Stimulated activated CD8-positive, alpha-beta memory T cell treated with anti-CD3 and anti-CD28 coated beads, Interleukin-2, amount 100 ng/mL, for 48 hours (primary cell): Measurements from ENCODE around the gene FOXA3.

Experiments used
- DNase-seq, 2 donors: peaks; one replicate each; pipeline ENCODE4 v3.0.0-alpha.2; 2020; ENCODE audit warnings: low read depth in 2 of 2

FOXA3 gene

DNA sequence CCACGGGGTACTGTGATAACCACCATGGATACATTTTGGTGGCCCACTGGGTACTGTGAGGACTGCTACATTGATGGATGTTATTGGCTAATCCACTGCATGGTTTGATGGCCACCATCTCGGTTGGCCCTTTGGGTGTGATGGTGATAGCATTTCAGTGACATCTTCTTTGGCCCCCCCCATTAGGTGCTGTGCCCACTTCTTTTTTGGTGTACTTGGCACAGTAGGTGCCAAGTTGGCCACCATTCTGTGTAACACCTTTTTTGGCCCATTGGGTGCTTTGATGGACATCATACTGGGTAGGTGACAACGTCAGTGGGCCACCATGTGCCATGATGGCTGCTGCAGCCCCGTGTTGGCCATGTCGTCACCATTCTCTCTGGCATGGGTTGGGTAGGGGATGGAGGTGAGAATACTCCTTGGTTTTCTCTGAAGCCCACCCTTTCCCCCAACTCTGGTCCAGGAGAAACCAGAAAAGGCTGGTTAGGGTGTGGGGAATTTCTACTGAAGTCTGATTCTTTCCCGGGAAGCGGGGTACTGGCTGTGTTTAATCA lies 9.2 kb downstream of the FOXA3 start:
- DNase-seq: no peak

DNA sequence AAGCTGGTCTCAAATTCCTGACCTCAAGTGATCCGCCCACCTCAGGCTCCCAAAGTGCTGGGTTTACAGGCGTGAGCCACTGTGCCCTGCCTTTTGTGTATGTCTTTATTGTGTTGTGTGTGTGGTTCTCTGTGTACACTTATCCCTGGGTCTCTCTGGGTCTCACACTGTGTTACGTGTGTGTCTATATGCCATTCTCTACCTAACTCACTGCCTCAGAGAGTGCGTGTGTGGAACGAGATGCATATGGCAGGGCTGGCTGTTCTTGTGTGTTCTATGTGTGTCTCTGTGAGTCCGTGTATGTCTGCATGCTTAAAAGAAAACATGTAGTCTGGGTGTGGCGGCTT lies 10.5 kb downstream of the FOXA3 start:
- no peak for DNase-seq

DNA sequence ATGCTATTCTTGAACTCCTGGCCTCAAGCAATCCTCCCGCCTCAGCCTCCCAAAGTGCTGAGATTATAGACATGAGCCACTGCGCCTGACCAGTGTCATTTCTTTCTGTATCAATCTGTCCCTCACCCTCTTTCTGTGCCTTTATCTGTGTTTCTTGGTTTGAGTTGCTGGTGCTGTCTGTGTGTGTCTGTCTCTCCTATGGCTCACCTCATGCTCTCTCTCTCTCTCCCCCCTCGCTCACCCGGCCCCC lies 12.0 kb downstream of the FOXA3 start:
- DNase-seq: no peak

GRCh38 chr19:45876411-45877197 lies 12.5 kb downstream of the FOXA3 start:
- no peak for DNase-seq

GRCh38 chr19:45878043-45878794 lies 14.1 kb downstream of the FOXA3 start:
- no peak for DNase-seq

DNA sequence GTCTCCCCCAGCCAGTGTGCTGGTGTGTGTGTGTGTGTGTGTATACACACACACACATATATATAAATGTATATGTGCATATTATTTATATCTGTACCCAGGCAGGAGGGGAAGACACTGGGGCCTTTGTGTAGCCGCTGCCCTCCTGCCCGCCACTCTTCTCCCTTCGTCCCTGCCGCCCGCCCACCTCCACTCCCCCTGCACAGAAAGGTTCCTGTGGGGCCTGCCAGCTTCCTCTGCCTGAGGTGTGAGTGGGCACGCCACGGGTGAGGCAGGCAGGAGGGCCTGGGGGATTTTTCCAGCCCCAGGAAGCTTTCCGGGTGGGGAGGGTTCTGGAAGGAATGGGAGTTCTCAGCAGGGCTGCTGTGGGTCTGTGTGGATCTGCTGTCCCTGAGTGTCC lies 14.9 kb downstream of the FOXA3 start:
- DNase-seq: no peak

- no peak for DNase-seq
These were observed 15.8 kb downstream of the FOXA3 start for GRCh38 chr19:45879971-45880370.

DNA sequence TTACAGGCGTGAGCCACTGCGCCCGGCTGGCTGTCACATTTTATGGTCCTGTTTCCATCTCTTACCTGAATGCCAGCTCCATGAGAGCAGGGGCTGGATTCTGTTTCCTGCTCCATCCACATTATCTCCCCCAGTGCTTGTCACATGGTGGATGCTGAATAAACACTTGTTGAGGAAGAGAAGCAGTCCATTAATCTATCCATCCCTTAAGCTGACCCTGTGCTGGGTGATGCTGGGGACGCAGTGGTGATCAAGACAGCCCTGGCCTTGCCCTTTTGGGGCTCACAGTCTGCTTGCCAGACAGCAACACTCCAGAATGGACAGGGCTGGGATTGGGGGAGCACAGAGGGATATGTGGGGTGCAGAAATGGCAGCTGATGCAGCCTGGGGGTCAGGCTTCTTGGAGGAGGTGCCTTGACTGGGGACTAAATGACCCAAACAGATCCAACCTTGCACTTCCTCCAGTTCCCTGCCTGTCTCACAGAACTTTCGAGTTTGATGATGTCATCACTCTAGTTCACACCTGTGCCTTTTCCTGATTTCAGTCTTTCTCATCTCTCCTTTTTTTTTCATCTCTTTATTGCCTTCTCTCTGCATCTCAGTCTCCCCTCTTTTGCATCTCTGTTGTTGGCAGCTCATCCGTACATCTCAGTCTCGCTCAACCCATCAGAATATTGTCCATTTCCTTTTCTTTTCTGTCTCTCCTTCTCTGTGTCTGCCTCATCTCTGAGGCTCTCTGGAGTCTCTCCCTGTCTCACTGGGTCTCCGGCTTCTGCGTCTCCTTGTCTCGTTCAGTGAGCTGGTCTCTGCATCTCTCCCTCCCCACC lies 17.2 kb downstream of the FOXA3 start:
- no peak for DNase-seq

DNA sequence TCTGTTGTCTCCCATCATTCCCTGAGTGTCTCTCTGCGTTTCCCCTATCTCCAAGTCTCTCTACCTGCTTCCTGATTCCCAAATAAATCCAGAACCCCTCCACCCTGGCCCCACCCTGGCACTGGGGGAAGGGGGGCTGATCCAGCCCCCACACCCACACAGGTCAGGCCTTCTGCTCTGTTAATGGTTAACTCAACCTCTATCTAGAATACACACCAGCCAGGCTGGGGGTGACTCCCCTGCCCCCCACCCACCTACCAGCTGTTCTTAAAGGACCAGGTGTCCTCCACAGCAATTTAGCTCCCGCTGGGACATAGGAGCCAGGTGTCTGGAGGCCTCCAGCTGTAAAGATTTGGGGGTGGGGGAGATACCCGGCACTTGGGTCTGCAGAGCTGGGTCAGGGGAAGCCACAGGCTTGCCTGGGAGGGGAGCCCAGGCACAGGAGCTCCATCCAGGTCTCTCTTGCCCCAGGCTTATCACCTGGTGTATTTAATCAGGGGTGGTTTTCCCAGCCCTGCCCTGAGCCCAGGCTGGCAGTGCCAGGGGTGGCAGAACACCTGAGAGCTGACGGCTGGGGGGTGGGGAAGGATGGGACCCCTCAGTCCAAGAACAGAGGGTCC lies 17.9 kb downstream of the FOXA3 start:
- DNase-seq: no peak

- peak; percentile 79 for DNase-seq
These were observed 18.8 kb downstream of the FOXA3 start for GRCh38 chr19:45882652-45883585.

DNA sequence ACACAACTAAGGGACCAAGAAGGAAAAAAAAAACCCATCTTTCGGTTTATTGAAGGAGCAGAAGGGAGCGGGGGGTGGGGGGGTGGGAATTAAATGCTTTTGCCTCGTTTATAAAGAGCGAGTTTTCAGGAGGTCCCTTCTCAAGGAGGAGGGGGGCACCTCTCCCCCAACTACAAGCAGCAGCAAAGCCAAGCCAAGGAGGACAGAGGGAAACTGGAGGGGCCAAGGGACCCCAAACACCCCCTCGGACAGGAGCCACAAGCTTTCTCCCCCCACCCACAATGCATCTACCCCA lies 19.4 kb downstream of the FOXA3 start:
- no peak for DNase-seq

GRCh38 chr19:45883881-45884681 lies 20.0 kb downstream of the FOXA3 start:
- no peak for DNase-seq

- peak; percentile 20 to 32 for DNase-seq
These were observed 20.8 kb downstream of the FOXA3 start for GRCh38 chr19:45884682-45885555.

DNA sequence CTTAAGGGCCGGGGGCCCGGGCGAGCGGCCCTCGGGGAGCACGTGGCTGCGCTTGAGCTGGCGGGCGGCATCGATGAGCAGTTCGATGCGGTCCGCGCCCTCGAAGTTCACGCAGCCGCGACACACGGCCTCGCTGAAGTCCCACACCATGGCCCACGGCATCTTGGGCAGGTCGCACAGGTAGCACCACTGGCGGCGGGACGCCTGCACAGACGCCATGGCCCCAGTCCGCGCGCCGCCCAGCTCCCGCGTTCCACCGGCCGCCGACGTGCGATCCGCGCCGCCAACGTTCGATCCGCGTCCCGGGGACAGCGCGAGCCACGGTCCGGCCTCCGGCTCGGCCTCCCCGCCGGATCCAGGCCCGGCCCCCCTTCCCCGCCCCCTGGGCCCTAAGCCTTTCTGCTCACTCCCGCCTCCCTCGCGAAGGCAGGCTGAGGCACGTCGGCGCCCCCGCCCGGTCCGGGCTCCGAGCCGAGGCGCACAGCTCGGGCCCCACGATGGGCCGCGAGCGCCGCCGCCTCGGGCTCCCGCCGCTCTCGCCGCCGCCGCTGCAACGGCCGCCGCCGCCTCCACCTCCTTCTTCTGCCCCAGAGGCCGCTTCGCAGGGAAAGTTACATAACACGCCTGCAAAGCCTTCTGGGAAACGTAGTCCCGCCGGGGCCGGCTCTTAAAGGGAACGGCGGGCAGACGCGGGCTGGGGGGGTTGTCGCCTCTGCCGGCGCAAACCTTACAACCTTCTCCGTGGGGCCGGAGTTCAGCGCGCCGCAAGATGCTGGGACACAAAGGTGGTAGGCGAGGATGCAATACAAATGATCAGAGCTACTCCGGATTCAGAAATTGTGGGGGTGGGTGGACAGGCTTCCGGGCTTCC lies 21.7 kb downstream of the FOXA3 start, which contains the start of gene IRF2BP1:
IRF2BP1 (minus strand) TSS at position 586 of the 871 bp plus-strand sequence; CDS start at position 219, 367 bp downstream.
- DNase-seq: peak; percentile 73 to 81

- peak; percentile 78 to 82 for DNase-seq
These were observed 22.5 kb downstream of the FOXA3 start for GRCh38 chr19:45886427-45887199.

- no peak for DNase-seq
These were observed 23.1 kb downstream of the FOXA3 start for GRCh38 chr19:45887200-45887710.
